HG03469 (cell line): Measurements from ENCODE around the gene SLAMF6.
"Not testable (repeated sequence)": the region's sequence is repeated elsewhere in the genome, so short reads cannot be mapped to it uniquely, and the experiment has no call there.

Experiments used
- ATAC-seq: cut with Tn5 transposase; IDR thresholded peaks from one replicate; pipeline ENCODE4 v1.9.1; 2021; ENCODE audit warnings: mild to moderate bottlenecking, moderate library complexity, moderate number of reproducible peaks; ENCODE audit not compliant: unreplicated experiment

Gene SLAMF6

GRCh38 chr1:160522622-160523345, at the start of gene SLAMF6:
SLAMF6 (minus strand) TSS chr1:160523255; CDS start chr1:160523192, 63 bp downstream.
- ATAC-seq, result no peak

- no peak for ATAC-seq
These were observed 47.8 kb upstream of the SLAMF6 start for GRCh38 chr1:160570840-160571239.

GRCh38 chr1:160569806-160570205, 46.8 kb upstream of the SLAMF6 start:
- no peak for ATAC-seq

GRCh38 chr1:160567858-160568682, 45.0 kb upstream of the SLAMF6 start:
- ATAC-seq, result no peak

- ATAC-seq, result no peak
These were observed 44.3 kb upstream of the SLAMF6 start for GRCh38 chr1:160567341-160567740.

- ATAC-seq, result no peak
These were observed 42.5 kb upstream of the SLAMF6 start for GRCh38 chr1:160565564-160565963.

GRCh38 chr1:160563230-160563629, 40.2 kb upstream of the SLAMF6 start:
- not testable (repeated sequence) for ATAC-seq

GRCh38 chr1:160562745-160563144, 39.7 kb upstream of the SLAMF6 start:
- not testable (repeated sequence) for ATAC-seq

- ATAC-seq, result no peak
These were observed 37.8 kb upstream of the SLAMF6 start for GRCh38 chr1:160560806-160561205.

GRCh38 chr1:160560045-160560705, 37.1 kb upstream of the SLAMF6 start:
- no peak for ATAC-seq

GRCh38 chr1:160559437-160559836, 36.4 kb upstream of the SLAMF6 start:
- ATAC-seq, result not testable (repeated sequence)

- no peak for ATAC-seq
These were observed 35.8 kb upstream of the SLAMF6 start for GRCh38 chr1:160558660-160559380.

- ATAC-seq, result no peak
These were observed 30.7 kb upstream of the SLAMF6 start for GRCh38 chr1:160553778-160554177.

- ATAC-seq, result no peak
These were observed 29.4 kb upstream of the SLAMF6 start for GRCh38 chr1:160552425-160552824.

GRCh38 chr1:160550572-160551034, 27.5 kb upstream of the SLAMF6 start:
- no peak for ATAC-seq

GRCh38 chr1:160549665-160550006, 26.6 kb upstream of the SLAMF6 start:
- no peak for ATAC-seq

- peak; percentile 37 for ATAC-seq
These were observed 26.1 kb upstream of the SLAMF6 start for GRCh38 chr1:160548960-160549664.

GRCh38 chr1:160548183-160548582, 25.1 kb upstream of the SLAMF6 start:
- no peak for ATAC-seq

- ATAC-seq, result no peak
These were observed 24.4 kb upstream of the SLAMF6 start for GRCh38 chr1:160547422-160547821.

GRCh38 chr1:160546942-160547341, 23.9 kb upstream of the SLAMF6 start:
- no peak for ATAC-seq
